ENCODE data around the gene RREB1. TPM values are rescaled to one million over a fixed set of nuclear protein-coding genes. Genes with fewer than 3 reads are reported as not detected.

The RREB1 gene
- total RNA-seq, 1 experiment from 2014 or later, result 35.8 TPM

GRCh38 chr6:7131390-7131789 is 23.6 kb downstream of the RREB1 start:
- no peak overlapping the region for H3K4me2 ChIP-seq (ENCODE audit: insufficient read depth, insufficient read length, low read length)
- no peak overlapping the region for H2BK15ac ChIP-seq (ENCODE audit: low read depth, low read length)
- no peak overlapping the region for H2BK5ac ChIP-seq (ENCODE audit: insufficient read length, low read length)
- no peak overlapping the region for H4K91ac ChIP-seq (ENCODE audit: insufficient read length, low read depth, low read length)
- peaks cover 3% of the 10 kb centered on the region for H3K79me1 ChIP-seq (ENCODE audit: insufficient read depth, low read depth, low read length, poor library complexity, severe bottlenecking)
- no peaks in the 10 kb centered on the region for H3K9me3 ChIP-seq (ENCODE audit: control insufficient read depth, low read depth, low read length)
- WGBS (ENCODE audit: extremely low coverage, insufficient read length, low lambda C conversion rate), result no CpG with 5 or more reads among the region's 3 CpGs
- no peak overlapping the region for H2BK20ac ChIP-seq (ENCODE audit: low read depth, low read length, poor library complexity, severe bottlenecking)
- H2BK120ac ChIP-seq (ENCODE audit: low read depth, low read length, poor library complexity, severe bottlenecking), result no peak overlapping the region
- H2AFZ ChIP-seq (ENCODE audit: low read length), result no peak overlapping the region
- no peaks in the 10 kb centered on the region for H3K23me2 ChIP-seq (ENCODE audit: insufficient read length, low read depth, low read length, poor library complexity, severe bottlenecking)
- no peaks in the 10 kb centered on the region for H3K9me3 Mint-ChIP-seq
- H3K4me1 Mint-ChIP-seq, result peaks cover 8 to 15% of the 10 kb centered on the region in 2 experiments
- H3K27ac Mint-ChIP-seq, result no peak overlapping the region
- no peaks in the 10 kb centered on the region for H4K20me1 ChIP-seq (ENCODE audit: control insufficient read depth, insufficient read depth, insufficient read length)
- H3T11ph ChIP-seq (ENCODE audit: low read length), result no peak overlapping the region
- DNase-seq, result no peak
- H3K18ac ChIP-seq (ENCODE audit: insufficient read length, low read depth, low read length), result no peak overlapping the region
- no peak overlapping the region for H2BK12ac ChIP-seq (ENCODE audit: insufficient read length, low read depth, low read length)
- no peaks in the 10 kb centered on the region for H3K4me1 ChIP-seq (ENCODE audit: insufficient read depth, low read length)
- no peak overlapping the region for H3K27ac ChIP-seq (ENCODE audit: insufficient read length, low read depth, low read length)
- H3K27me3 ChIP-seq (ENCODE audit: insufficient read depth, low read length), result no peaks in the 10 kb centered on the region
- H4K8ac ChIP-seq (replicated peaks; ENCODE audit: insufficient read length, low read depth, low read length), result no peak overlapping the region
- no peak overlapping the region for H3K23ac ChIP-seq (ENCODE audit: insufficient read length, low read depth, low read length)
- no peak overlapping the region for H3K4ac ChIP-seq (ENCODE audit: low read depth, low read length)
- H3K56ac ChIP-seq (ENCODE audit: insufficient read length, low read depth, low read length), result no peak overlapping the region
- no peaks in the 10 kb centered on the region for H3K36me3 Mint-ChIP-seq (ENCODE audit: insufficient read depth in 1 of 3, low read depth in 3 of 3)
- H3K4me3 Mint-ChIP-seq, result no peak overlapping the region
- H2AK5ac ChIP-seq (ENCODE audit: insufficient read length, low read length), result no peak overlapping the region
- no peak overlapping the region for H3K9ac ChIP-seq (ENCODE audit: extremely low read depth, insufficient read length, low read length)
- no peak for TF ChIP-seq CTCF (conservative IDR thresholded peaks at IDR 0.05)
- no peak overlapping the region for H3K14ac ChIP-seq (ENCODE audit: insufficient read depth, low read length)
- peaks cover 6% of the 10 kb centered on the region; the same call in 1 of the 2 replicates for H3K79me2 ChIP-seq (ENCODE audit: insufficient read depth, low read length)
- no peak overlapping the region for H4K5ac ChIP-seq (ENCODE audit: insufficient read length, low read depth, low read length)
- no peaks in the 10 kb centered on the region for H3K27me3 Mint-ChIP-seq (ENCODE audit: low read depth)

Measured in H9 (cell line).